A549 (cell line): ENCODE data around the gene SP2. TPM values are rescaled to one million over a fixed set of nuclear protein-coding genes. Genes with fewer than 3 reads are reported as not detected.

Source experiments
- ATAC-seq, 2 experiments: fragments of 200-7000 bp in 1 of 2; fragments of >200 bp in 1 of 2; cut with Nextera tagmentation in 1 of 2; cut with Tn5 transposase in 1 of 2; 3 replicates each; pipeline versions ENCODE4 v1.8.0 to v1.9.1; 2018 to 2020; ENCODE audit warnings: mild to moderate bottlenecking in 1 of 2, moderate library complexity in 1 of 2
- CTCF ChIA-PET: fragments of 300-600 bp; sonication (Branson Sonifier 250); formaldehyde crosslinking; extraction: SDS; loops from one replicate; lab custom pipeline; 2021; ENCODE audit warnings: antibody characterized with exemption, inconsistent platforms; lab: Yijun Ruan, JAX
- POLR2A ChIA-PET: fragments of 350-600 bp; formaldehyde crosslinking; extraction: SDS; loops from one replicate; lab custom pipeline; 2021; ENCODE audit warnings: antibody characterized with exemption, inconsistent platforms; lab: Yijun Ruan, JAX
- DNase-seq, 2 experiments: peaks; one replicate each; pipeline versions ENCODE4 v3.0.0 to v3.0.0-alpha.2; 2011 to 2016; ENCODE audit warnings: low read depth in 1 of 2, low spot score in 1 of 2
- FAIRE-seq: peaks from 2 replicates; lab custom pipeline; 2011; peaks lifted over from hg19 to GRCh38; lab: Jason Lieb, UNC
- H3K27ac ChIP-seq, 2 experiments: fragments of >200 bp; sonication (Bioruptor Twin); formaldehyde crosslinking; 3 replicates each; pipeline ENCODE4 v1.5.1; 2016 to 2017
- H3K4me1 ChIP-seq: fragments of >200 bp; sonication (Bioruptor Twin); formaldehyde crosslinking; 3 replicates; pipeline ENCODE4 v1.6.1; 2016
- H3K4me2 ChIP-seq: fragments of >200 bp; sonication (Bioruptor Twin); formaldehyde crosslinking; 3 replicates; pipeline ENCODE4 v1.6.1; 2016
- H3K4me3 ChIP-seq: fragments of >200 bp; sonication (Bioruptor Twin); formaldehyde crosslinking; 3 replicates; pipeline ENCODE4 v1.5.1; 2016
- H3K9me3 ChIP-seq: fragments of >200 bp; sonication (Bioruptor Twin); formaldehyde crosslinking; 3 replicates; pipeline ENCODE4 v1.6.1; 2016
- CTCF ChIP-seq: fragments of >200 bp; sonication (Bioruptor Twin); formaldehyde crosslinking; IDR thresholded peaks from 3 replicates; pipeline ENCODE4 v1.5.1; 2016
- EHF ChIP-seq: fragments of 250-450 bp; sonication (Bioruptor Pico); IDR thresholded peaks from 2 replicates; pipeline ENCODE4 v1.5.0; 2020; ENCODE audit warnings: mild to moderate bottlenecking
- EHMT2 ChIP-seq: fragments of 200-600 bp; sonication (generic); IDR thresholded peaks from 2 replicates; pipeline ENCODE4 v1.6.1; 2016; ENCODE audit warnings: antibody characterized with exemption, low read depth, mild to moderate bottlenecking, moderate library complexity
- EP300 ChIP-seq, 2 experiments: fragments of >200 bp; sonication (Bioruptor Twin); formaldehyde crosslinking; IDR thresholded peaks; 2 replicates in 1 of 2; 3 replicates in 1 of 2; pipeline ENCODE4 v1.6.1; 2016 to 2017
- FOSL2 ChIP-seq, 2 experiments: fragments of 450-650 bp in 1 of 2; fragments of >200 bp in 1 of 2; sonication (Bioruptor Twin) in 1 of 2; formaldehyde crosslinking; IDR thresholded peaks; 2 replicates each; pipeline versions ENCODE4 v1.5.0 to v1.6.1; 2016 to 2020; ENCODE audit warnings: mild to moderate bottlenecking in 1 of 2, moderate library complexity in 1 of 2
- HDAC2 ChIP-seq: fragments of 200-600 bp; sonication (generic); IDR thresholded peaks from 2 replicates; pipeline ENCODE4 v1.6.1; 2016
- HEYL ChIP-seq: fragments of 250-450 bp; sonication (Bioruptor Pico); IDR thresholded peaks from 2 replicates; pipeline ENCODE4 v1.8.0; 2021; ENCODE audit warnings: mild to moderate bottlenecking, moderate library complexity
- HMGXB4 ChIP-seq: fragments of 250-450 bp; sonication (Bioruptor Pico); IDR thresholded peaks from 2 replicates; pipeline ENCODE4 v1.5.0; 2021; ENCODE audit warnings: mild to moderate bottlenecking, moderate library complexity, borderline replicate concordance
- HOXA7 ChIP-seq: fragments of 250-450 bp; sonication (Bioruptor Pico); IDR thresholded peaks from 2 replicates; pipeline ENCODE4 v1.5.0; 2020; ENCODE audit warnings: mild to moderate bottlenecking, moderate library complexity
- HOXB5 ChIP-seq: fragments of 250-450 bp; sonication (Bioruptor Pico); IDR thresholded peaks from 2 replicates; pipeline ENCODE4 v1.5.0; 2020; ENCODE audit warnings: mild to moderate bottlenecking, moderate library complexity
- JUN ChIP-seq, 2 experiments: fragments of >200 bp; sonication (Bioruptor Twin); formaldehyde crosslinking; IDR thresholded peaks; 2 replicates in 1 of 2; 3 replicates in 1 of 2; pipeline ENCODE4 v1.6.1; 2016 to 2017
- MAZ ChIP-seq: fragments of 150-350 bp; IDR thresholded peaks from 2 replicates; pipeline ENCODE4 v1.6.1; 2014; ENCODE audit warnings: antibody characterized with exemption, low read depth, low read length, borderline replicate concordance
- NFE2L2 ChIP-seq: fragments of 150-350 bp; conservative IDR thresholded peaks from 2 replicates; pipeline ENCODE4 v1.6.1; 2014; ENCODE audit warnings: low read length
- PBX3 ChIP-seq: IDR thresholded peaks from 2 replicates; pipeline ENCODE4 v1.6.1; 2012
- POLR2A ChIP-seq: IDR thresholded peaks from 2 replicates; pipeline ENCODE4 v1.6.1; 2012; ENCODE audit warnings: mild to moderate bottlenecking, low read length
- POLR2AphosphoS2 ChIP-seq: conservative IDR thresholded peaks from 2 replicates; pipeline ENCODE4 v1.6.1; 2012; ENCODE audit warnings: low read length, improper control_type of control experiment, inconsistent platforms
- RAD21 ChIP-seq, 2 experiments: fragments of >200 bp in 1 of 2; sonication (Bioruptor Twin) in 1 of 2; formaldehyde crosslinking in 1 of 2; IDR thresholded peaks in 1 of 2; conservative IDR thresholded peaks in 1 of 2; 2 replicates in 1 of 2; 3 replicates in 1 of 2; pipeline ENCODE4 v1.6.1; 2012 to 2018; ENCODE audit warnings: inconsistent platforms in 1 of 2
- RCOR1 ChIP-seq: fragments of 150-350 bp; IDR thresholded peaks from 2 replicates; pipeline ENCODE4 v1.6.1; 2014; ENCODE audit warnings: antibody characterized with exemption, low read length, low read depth
- RFX5 ChIP-seq: fragments of 450-650 bp; IDR thresholded peaks from 2 replicates; pipeline ENCODE4 v1.7.1; 2014; ENCODE audit warnings: antibody characterized with exemption, mild to moderate bottlenecking, moderate library complexity
- SMC3 ChIP-seq: fragments of >200 bp; sonication (Bioruptor Twin); formaldehyde crosslinking; IDR thresholded peaks from 3 replicates; pipeline ENCODE4 v1.6.1; 2018; ENCODE audit warnings: inconsistent platforms
- SREBF2 ChIP-seq: fragments of 450-650 bp; IDR thresholded peaks from 2 replicates; pipeline ENCODE4 v1.6.1; 2014; ENCODE audit warnings: mild to moderate bottlenecking, moderate library complexity
- USF2 ChIP-seq: fragments of 450-650 bp; IDR thresholded peaks from 2 replicates; pipeline ENCODE4 v1.6.1; 2014; ENCODE audit warnings: antibody characterized with exemption
- ZC3H11A ChIP-seq: fragments of 450-650 bp; IDR thresholded peaks from 2 replicates; pipeline ENCODE4 v1.6.1; 2014; ENCODE audit warnings: antibody characterized with exemption, mild to moderate bottlenecking
- ZSCAN20 ChIP-seq: fragments of 250-450 bp; sonication (Bioruptor Pico); IDR thresholded peaks from 2 replicates; pipeline ENCODE4 v1.8.0; 2022; ENCODE audit warnings: mild to moderate bottlenecking, moderate library complexity
- WGBS: methylation state at CpG from one replicate; pipeline ENCODE4 v1.1.6; 2017; ENCODE audit errors: missing lambda C conversion rate; 5-methylcytosine and 5-hydroxymethylcytosine counted together
- polyA plus RNA-seq, 4 experiments: library from polyadenylated mRNA; depleted of rRNA in 3 of 4; stranded (reverse); fragments of >200 nt; fragmentation: RNase III in 1 of 4; extraction: RNeasy Plus Mini Kit Qiagen cat#74134 plus additional on column Dnase treatment in 1 of 4; gene quantifications; 2 replicates in 3 of 4; 3 replicates in 1 of 4; pipeline ENCODE4 v1.2.3, GENCODE V29; 2011 to 2017

The SP2 gene
- polyA plus RNA-seq, 2 of the 4 experiments (the other 2 are of a cell fraction) = 6.2 to 11.6 TPM

- TF ChIP-seq MAZ = no peak
- no peak for TF ChIP-seq JUN (IDR thresholded peaks at IDR 0.05)
- TF ChIP-seq EP300 (IDR thresholded peaks at IDR 0.05) = no peak
- no peak for TF ChIP-seq PBX3
- TF ChIP-seq HEYL (CRISPR knock-in tag) = no peak
- no peak for TF ChIP-seq USF2
- TF ChIP-seq POLR2A = no peak
- TF ChIP-seq RCOR1 = no peak
These were observed 79.3 kb downstream of the SP2 start (continued) for GRCh38 chr17:47975189-47975822.

GRCh38 chr17:47975823-47976205 lies 79.8 kb downstream of the SP2 start:
- no peaks in the 10 kb centered on the region for H3K9me3 ChIP-seq
- WGBS = 95% methylated on average over 10 of the region's 10 CpGs
- no peak overlapping the region for H3K4me2 ChIP-seq
- FAIRE-seq (no peak), DNase-seq (no peak), ATAC-seq (no peak)
- POLR2A ChIA-PET = no interaction called here
- CTCF ChIA-PET = interaction anchor here (1.0 to 38.7 kb wide), 9 partner anchors 12 to 134 kb away, joined by 3 to 1426 read pairs (median 10); partner anchors contain the start of genes PNPO, PRR15L and SCRN2
- no peak for TF ChIP-seq HOXB5 (CRISPR knock-in tag)
- TF ChIP-seq EHMT2 = no peak
- TF ChIP-seq POLR2AphosphoS2 = no peak
- TF ChIP-seq ZSCAN20 (CRISPR knock-in tag) = no peak
- TF ChIP-seq HMGXB4 (CRISPR knock-in tag) = no peak
- TF ChIP-seq EP300 (IDR thresholded peaks at IDR 0.05) = no peak
- TF ChIP-seq RCOR1 = no peak
- no peak for TF ChIP-seq HEYL (CRISPR knock-in tag)
- no peak for TF ChIP-seq RAD21 (conservative IDR thresholded peaks at IDR 0.05 in 1 of 2, IDR thresholded peaks at IDR 0.05 in 1 of 2)
- no peak for TF ChIP-seq RFX5
- no peak for TF ChIP-seq PBX3
- no peak for TF ChIP-seq FOSL2 (IDR thresholded peaks at IDR 0.05)
- no peak for TF ChIP-seq FOSL2 (CRISPR knock-in tag; IDR thresholded peaks at IDR 0.05)
- TF ChIP-seq HDAC2 = no peak
- TF ChIP-seq EHF (CRISPR knock-in tag) = no peak
- TF ChIP-seq SREBF2 = no peak
- no peak overlapping the region for H3K4me3 ChIP-seq
- peaks cover 9% of the 10 kb centered on the region for H3K4me1 ChIP-seq
- no peak overlapping the region for H3K27ac ChIP-seq

GRCh38 chr17:47978324-47978723 lies 82.3 kb downstream of the SP2 start:
- ATAC-seq = peak; percentile 82 to 95
- FAIRE-seq = no peak
- 14% methylated on average over 7 of the region's 7 CpGs for WGBS
- TF ChIP-seq RAD21 (conservative IDR thresholded peaks at IDR 0.05 in 1 of 2, IDR thresholded peaks at IDR 0.05 in 1 of 2) (peak; percentile 80 to 83), NFE2L2 (0 out of 2 replicates have a peak, but pooled peaks have one; percentile 1), ZC3H11A (no peak), CTCF (peak; percentile 82), SMC3 (peak; percentile 73), EHMT2 (no peak), HOXA7 (no peak)
- TF ChIP-seq, all 56 proteins: peak for 4
- Histone ChIP-seq H3K9me3 (no peaks in the 10 kb centered on the region), H3K4me3 (no peak overlapping the region), H3K27ac (no peak overlapping the region), H3K4me2 (no peak overlapping the region), H3K4me1 (no peaks in the 10 kb centered on the region)
- CTCF ChIA-PET = interaction anchor here (0.6 to 38.7 kb wide), 47 partner anchors 8 to 509 kb away, joined by 3 to 1426 read pairs (median 4); partner anchors contain the start of genes CDK5RAP3, PNPO, PRR15L and SCRN2
- DNase-seq = peak; percentile 63 to 93
- POLR2A ChIA-PET = interaction anchor here (0.9 kb wide), 1 partner anchor 9 kb away, joined by 3 read pairs; no protein-coding TSS in a partner anchor
